Fibroblast of lung (primary cell): Measurements from ENCODE around the gene PODN. TPM values are rescaled to one million over a fixed set of nuclear protein-coding genes. Genes with fewer than 3 reads are reported as not detected.

Experiments
- DNase-seq, 2 donors: peaks; one replicate each; pipeline versions ENCODE4 v3.0.0 to v3.0.0-alpha.2; 2010; ENCODE audit warnings: low read depth in 2 of 2
- H2AFZ ChIP-seq: 2 replicates; pipeline ENCODE4 v1.5.1; 2012; ENCODE audit warnings: low read length, control low read depth, inconsistent platforms
- H3K27ac ChIP-seq: 2 replicates; pipeline ENCODE4 v1.5.1; 2011; ENCODE audit warnings: low read length, control low read depth; ENCODE audit not compliant: insufficient read depth
- H3K27me3 ChIP-seq: 2 replicates; pipeline ENCODE4 v1.5.1; 2011; ENCODE audit warnings: mild to moderate bottlenecking, low read length; ENCODE audit not compliant: control insufficient read depth, insufficient read depth
- H3K36me3 ChIP-seq: 2 replicates; pipeline ENCODE4 v1.5.1; 2011; ENCODE audit warnings: low read length; ENCODE audit not compliant: control insufficient read depth, insufficient read depth
- H3K4me1 ChIP-seq: 2 replicates; pipeline ENCODE4 v1.5.1; 2011; ENCODE audit warnings: low read length; ENCODE audit not compliant: control insufficient read depth, insufficient read depth; ENCODE audit errors: extremely low read depth
- H3K4me2 ChIP-seq: 2 replicates; pipeline ENCODE4 v1.5.1; 2011; ENCODE audit warnings: low read length, control low read depth; ENCODE audit not compliant: insufficient read depth; ENCODE audit errors: extremely low read depth
- H3K4me3 ChIP-seq, 4 experiments: fragments of 200-600 bp in 1 of 4; sonication (generic) in 1 of 4; replicated peaks in 1 of 4; 2 replicates each; pipeline ENCODE4 v1.5.1; 2011 to 2016; ENCODE audit warnings: low read length in 4 of 4, low read depth in 3 of 4, mild to moderate bottlenecking in 3 of 4, control low read depth in 2 of 4, inconsistent platforms in 1 of 4, mixed read lengths in 1 of 4; ENCODE audit not compliant: insufficient read depth in 1 of 4; ENCODE audit errors: control extremely low read depth in 1 of 4
- H3K79me2 ChIP-seq: 2 replicates; pipeline ENCODE4 v1.5.1; 2012; ENCODE audit warnings: mild to moderate bottlenecking, low read length, inconsistent platforms; ENCODE audit not compliant: control insufficient read depth, insufficient read depth
- H3K9ac ChIP-seq: 2 replicates; pipeline ENCODE4 v1.5.1; 2011; ENCODE audit warnings: mild to moderate bottlenecking, low read length, control low read depth; ENCODE audit not compliant: insufficient read depth
- H3K9me3 ChIP-seq: 2 replicates; pipeline ENCODE4 v1.5.1; 2012; ENCODE audit warnings: low read depth, low read length; ENCODE audit not compliant: control insufficient read depth, insufficient read depth
- H4K20me1 ChIP-seq: 2 replicates; pipeline ENCODE4 v1.5.1; 2011; ENCODE audit warnings: low read length; ENCODE audit not compliant: control insufficient read depth, insufficient read depth; ENCODE audit errors: extremely low read depth
- CTCF ChIP-seq, 2 donors: IDR thresholded peaks in 1 of 2; conservative IDR thresholded peaks in 1 of 2; 1 replicate in 1 of 2; 2 replicates in 1 of 2; pipeline ENCODE4 v1.5.1; 2011 to 2012; ENCODE audit warnings: low read length in 2 of 2, control low read depth in 1 of 2, inconsistent platforms in 1 of 2, low read depth in 1 of 2, mild to moderate bottlenecking in 1 of 2
- EZH2 ChIP-seq: IDR thresholded peaks from 2 replicates; pipeline ENCODE4 v1.5.1; 2012; ENCODE audit warnings: low read length, control low read depth, mild to moderate bottlenecking; ENCODE audit errors: missing control alignments
- polyA plus RNA-seq, 2 donors: library from polyadenylated mRNA; depleted of rRNA in 1 of 2; stranded (reverse) in 1 of 2; unstranded in 1 of 2; fragments of >200 nt; gene quantifications; 2 replicates each; pipeline ENCODE4 v1.2.1, GENCODE V29; 2011 to 2012; ENCODE audit warnings: missing spikeins in 1 of 2
- total RNA-seq: library from RNA; depleted of rRNA; stranded (reverse); fragments of >200 nt; gene quantifications from 2 replicates; pipeline ENCODE4 v1.2.1, GENCODE V29; 2014

PODN gene
- total and polyA plus RNA-seq, 2 donors (not counting 1 experiment from before 2014, with no cell fraction given) = 31.6 to 49.7 TPM

GRCh38 chr1:53075761-53076163 lies 13.7 kb downstream of the PODN start:
- H3K9ac ChIP-seq = no peak overlapping the region
- no peaks in the 10 kb centered on the region for H3K79me2 ChIP-seq
- no peaks in the 10 kb centered on the region for H3K27me3 ChIP-seq
- H4K20me1 ChIP-seq = no peaks in the 10 kb centered on the region
- no peaks in the 10 kb centered on the region for H3K9me3 ChIP-seq
- H3K36me3 ChIP-seq = peaks cover 14% of the 10 kb centered on the region
- no peak overlapping the region for H3K4me2 ChIP-seq
- H3K4me1 ChIP-seq = no peaks in the 10 kb centered on the region
- no peak overlapping the region for H3K4me3 ChIP-seq
- TF ChIP-seq EZH2 = no peak
- TF ChIP-seq CTCF (conservative IDR thresholded peaks at IDR 0.05 in 1 of 2, IDR thresholded peaks at IDR 0.05 in 1 of 2; ENCODE audit: low read depth in 1 of 2, low read length in 2 of 2) = no peak
- DNase-seq = no peak
- no peak overlapping the region for H3K27ac ChIP-seq
- H2AFZ ChIP-seq = no peak overlapping the region

GRCh38 chr1:53076165-53076564 lies 14.2 kb downstream of the PODN start:
- DNase-seq = no peak

More at GRCh38 chr1:53076165-53076564, 14.2 kb downstream of the PODN start:
- no peaks in the 10 kb centered on the region for H3K4me1 ChIP-seq
- no peak overlapping the region for H3K27ac ChIP-seq
- H3K27me3 ChIP-seq = no peaks in the 10 kb centered on the region
- no peaks in the 10 kb centered on the region for H4K20me1 ChIP-seq
- H3K9ac ChIP-seq = no peak overlapping the region
- H3K4me2 ChIP-seq = no peak overlapping the region
- H2AFZ ChIP-seq = no peak overlapping the region
- H3K9me3 ChIP-seq = no peaks in the 10 kb centered on the region
- TF ChIP-seq CTCF (conservative IDR thresholded peaks at IDR 0.05 in 1 of 2, IDR thresholded peaks at IDR 0.05 in 1 of 2; ENCODE audit: low read depth in 1 of 2, low read length in 2 of 2) (no peak), EZH2 (no peak)
- H3K36me3 ChIP-seq = peaks cover 15% of the 10 kb centered on the region
- no peaks in the 10 kb centered on the region for H3K79me2 ChIP-seq
- no peak overlapping the region for H3K4me3 ChIP-seq
